ENCODE data around the gene NEXN. TPM values are rescaled to one million over a fixed set of nuclear protein-coding genes. Genes with fewer than 3 reads are reported as not detected.

Gene NEXN
- polyA plus RNA-seq, 3 donors: 0.31 to 3.5 (median 3.0) TPM

DNA sequence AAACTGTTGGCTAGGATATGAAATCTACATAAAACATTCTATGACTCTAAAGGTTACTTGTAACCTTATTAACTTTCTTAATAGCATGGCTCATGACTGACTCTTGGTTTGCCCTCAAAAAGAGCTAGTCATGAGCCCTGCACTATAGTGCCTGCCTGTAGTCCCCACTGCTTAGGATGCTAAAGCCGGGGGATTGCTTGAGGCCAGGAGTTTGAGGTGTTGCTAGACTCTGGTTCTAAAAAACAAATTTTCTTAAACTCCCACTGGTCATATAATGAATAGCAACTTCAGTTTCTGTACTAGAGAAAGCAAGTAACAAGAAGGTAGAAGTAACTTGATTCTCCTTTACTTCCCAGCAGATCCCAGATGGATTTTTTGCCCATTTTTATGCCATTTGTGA is 15.8 kb upstream of the NEXN start:
- peaks cover 6% of the 10 kb centered on the region for H3K4me1 Mint-ChIP-seq
- Histone ChIP-seq H3K4me1 (ENCODE audit: control insufficient read depth in 1 of 2, insufficient read depth in 2 of 2, low read length in 2 of 2) (peaks cover 4 to 5% of the 10 kb centered on the region in 2 donors), H4K20me1 (ENCODE audit: insufficient read depth, low read length) (no peaks in the 10 kb centered on the region), H3K9ac (ENCODE audit: insufficient read depth, low read length, poor library complexity, severe bottlenecking) (no peak overlapping the region), H3K36me3 (replicated peaks in 1 of 2; ENCODE audit: control insufficient read depth in 1 of 2, insufficient read depth in 2 of 2, low read length in 2 of 2) (peaks cover 20 to 30% of the 10 kb centered on the region in 2 donors), H3K27me3 (ENCODE audit: control insufficient read depth in 2 of 2, insufficient read depth in 2 of 2, low read length in 2 of 2) (no peaks in the 10 kb centered on the region), H3K27ac (ENCODE audit: low read depth in 1 of 2, low read length in 2 of 2) (no peak overlapping the region), H3K79me2 (ENCODE audit: insufficient read depth, low read length) (no peaks in the 10 kb centered on the region), H3K9me3 (replicated peaks in 1 of 2; ENCODE audit: control insufficient read depth in 1 of 2, insufficient read depth in 1 of 2, low read length in 2 of 2) (no peaks in the 10 kb centered on the region), H2AFZ (ENCODE audit: insufficient read depth, low read depth, low read length, poor library complexity, severe bottlenecking) (no peak overlapping the region), H3K4me2 (replicated peaks; ENCODE audit: extremely low read depth, low read length, poor library complexity, severe bottlenecking) (no peak overlapping the region), H3K4me3 (replicated peaks in 1 of 3; ENCODE audit: low read depth in 2 of 3, low read length in 3 of 3) (no peak overlapping the region)
- H3K4me3 Mint-ChIP-seq: no peak overlapping the region
- no peak overlapping the region for H3K27ac Mint-ChIP-seq
- H3K9me3 Mint-ChIP-seq: no peaks in the 10 kb centered on the region
- no peak for DNase-seq
- no peaks in the 10 kb centered on the region for H3K27me3 Mint-ChIP-seq (ENCODE audit: low read depth in 3 of 3)
- intact Hi-C loops (cut with micrococcal nuclease): no loop called here
- H3K36me3 Mint-ChIP-seq: peaks cover 19 to 24% of the 10 kb centered on the region in 2 donors
- no CpG with 5 or more reads among the region's 1 CpG for WGBS (ENCODE audit: insufficient coverage)
- no peak for TF ChIP-seq CTCF (IDR thresholded peaks at IDR 0.05)

DNA sequence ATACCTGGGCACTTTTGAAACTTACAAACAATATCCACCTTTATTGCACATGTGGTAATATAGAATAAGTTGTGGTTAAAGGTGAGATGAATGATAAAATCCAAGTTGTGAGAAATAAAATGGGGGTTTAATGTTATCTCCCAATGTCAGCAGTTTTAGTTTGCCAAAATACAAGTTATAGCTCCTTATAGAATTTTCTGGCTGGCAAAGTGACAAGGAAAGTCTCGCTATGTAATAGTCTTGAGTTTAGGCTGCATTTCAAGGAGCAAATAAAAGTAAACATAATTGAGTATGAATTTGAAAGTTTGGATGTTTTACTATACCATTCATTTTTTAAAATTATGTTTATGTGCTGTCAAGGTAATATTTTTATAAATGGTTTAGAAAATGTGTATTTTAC is 15.0 kb upstream of the NEXN start:
- no peaks in the 10 kb centered on the region for H4K20me1 ChIP-seq (ENCODE audit: insufficient read depth, low read length)
- no CpG with 5 or more reads among the region's 1 CpG for WGBS (ENCODE audit: insufficient coverage)
- H3K4me3 ChIP-seq (replicated peaks in 1 of 3; ENCODE audit: low read depth in 2 of 3, low read length in 3 of 3): no peak overlapping the region
- no peak overlapping the region for H3K27ac ChIP-seq (ENCODE audit: low read depth in 1 of 2, low read length in 2 of 2)
- H3K9me3 ChIP-seq (replicated peaks in 1 of 2; ENCODE audit: control insufficient read depth in 1 of 2, insufficient read depth in 1 of 2, low read length in 2 of 2): no peaks in the 10 kb centered on the region
- H3K9ac ChIP-seq (ENCODE audit: insufficient read depth, low read length, poor library complexity, severe bottlenecking): no peak overlapping the region
- no peak overlapping the region for H2AFZ ChIP-seq (ENCODE audit: insufficient read depth, low read depth, low read length, poor library complexity, severe bottlenecking)
- no peak overlapping the region for H3K4me3 Mint-ChIP-seq
- H3K36me3 ChIP-seq (replicated peaks in 1 of 2; ENCODE audit: control insufficient read depth in 1 of 2, insufficient read depth in 2 of 2, low read length in 2 of 2): peaks cover 12 to 22% of the 10 kb centered on the region in 2 donors
- peaks cover 6% of the 10 kb centered on the region for H3K4me1 Mint-ChIP-seq
- no peaks in the 10 kb centered on the region for H3K9me3 Mint-ChIP-seq
- H3K79me2 ChIP-seq (ENCODE audit: insufficient read depth, low read length): no peaks in the 10 kb centered on the region
- no peaks in the 10 kb centered on the region for H3K27me3 Mint-ChIP-seq (ENCODE audit: low read depth in 3 of 3)
- intact Hi-C loops (cut with micrococcal nuclease): no loop called here
- peaks cover 19 to 22% of the 10 kb centered on the region in 2 donors for H3K36me3 Mint-ChIP-seq
- no peak for TF ChIP-seq CTCF (IDR thresholded peaks at IDR 0.05)
- H3K4me2 ChIP-seq (replicated peaks; ENCODE audit: extremely low read depth, low read length, poor library complexity, severe bottlenecking): no peak overlapping the region
- no peaks in the 10 kb centered on the region for H3K27me3 ChIP-seq (ENCODE audit: control insufficient read depth in 2 of 2, insufficient read depth in 2 of 2, low read length in 2 of 2)
- DNase-seq: no peak
- peaks cover 4 to 5% of the 10 kb centered on the region in 2 donors for H3K4me1 ChIP-seq (ENCODE audit: control insufficient read depth in 1 of 2, insufficient read depth in 2 of 2, low read length in 2 of 2)
- no peak overlapping the region for H3K27ac Mint-ChIP-seq

Data from CD14-positive monocyte (primary cell).